Measurements from ENCODE around the gene CD59.

- TF ChIP-seq CTCF (IDR thresholded peaks at IDR 0.05; ENCODE audit: insufficient read depth, low read length, poor library complexity, severe bottlenecking) (no peak), EZH2phosphoT487 (conservative IDR thresholded peaks at IDR 0.05; ENCODE audit: low read length) (no peak)
Measured at GRCh38 chr11:33737362-33737821, 1.2 kb upstream of the CD59 start.
